Brain microvascular endothelial cell (primary cell): Measurements from ENCODE around the gene DPYSL3.

Experiments
- DNase-seq: peaks from one replicate; pipeline ENCODE4 v3.0.0-alpha.2; 2020
- H3K27ac ChIP-seq: fragments of 250-450 bp; sonication (Bioruptor Pico); 2 replicates; pipeline ENCODE4 v1.5.1; 2020; ENCODE audit warnings: mild to moderate bottlenecking, moderate library complexity
- H3K27me3 ChIP-seq: fragments of 250-450 bp; sonication (Bioruptor Pico); replicated peaks from 2 replicates; pipeline ENCODE4 v1.5.1; 2020; ENCODE audit warnings: mild to moderate bottlenecking
- H3K36me3 ChIP-seq: fragments of 250-450 bp; sonication (Bioruptor Pico); replicated peaks from 2 replicates; pipeline ENCODE4 v1.5.1; 2020; ENCODE audit warnings: mild to moderate bottlenecking
- H3K4me3 ChIP-seq: 2 replicates; pipeline ENCODE4 v1.5.1; 2011; ENCODE audit warnings: low read depth, mild to moderate bottlenecking, control low read depth, low read length, moderate library complexity
- in situ Hi-C: cut with HindIII; loops from 2 replicates; pipeline ENCODE4 v1.10.0; 2017; ENCODE audit warnings: low sequenced_read_pairs, low pct_ligation_motif_present
- TF ChIP-seq, protein P1 (sequence below): IDR thresholded peaks from 2 replicates; pipeline ENCODE4 v1.5.1; 2011; ENCODE audit warnings: low read depth, mild to moderate bottlenecking, moderate library complexity, low read length, control low read depth, inconsistent platforms; ENCODE audit errors: missing control alignments

Gene DPYSL3

DNA sequence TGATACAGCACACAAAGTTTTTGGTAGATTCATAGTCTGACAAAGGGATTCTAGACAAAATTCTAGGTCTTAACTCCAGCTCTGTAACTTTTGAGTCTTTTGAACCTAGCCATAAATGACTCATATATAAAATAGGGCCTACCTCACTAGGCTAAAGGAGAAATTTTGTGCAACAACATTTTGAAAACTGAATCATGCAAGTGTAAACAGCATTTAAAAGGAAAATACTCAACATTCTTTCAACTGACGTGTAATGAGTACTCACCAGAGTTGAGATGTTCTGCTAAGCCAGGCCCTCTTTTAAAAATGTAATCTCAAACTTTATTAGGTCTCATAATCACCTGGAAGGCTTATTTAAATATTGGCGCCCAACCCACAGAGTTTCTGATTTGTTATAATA lies 161.8 kb downstream of the DPYSL3 start:
- Histone ChIP-seq H3K36me3 (no peaks in the 10 kb centered on the region), H3K27ac (no peak overlapping the region), H3K27me3 (no peaks in the 10 kb centered on the region), H3K4me3 (no peak overlapping the region)
- no peak for DNase-seq
- in situ Hi-C loops: no loop called here
- TF ChIP-seq, protein P1, sequence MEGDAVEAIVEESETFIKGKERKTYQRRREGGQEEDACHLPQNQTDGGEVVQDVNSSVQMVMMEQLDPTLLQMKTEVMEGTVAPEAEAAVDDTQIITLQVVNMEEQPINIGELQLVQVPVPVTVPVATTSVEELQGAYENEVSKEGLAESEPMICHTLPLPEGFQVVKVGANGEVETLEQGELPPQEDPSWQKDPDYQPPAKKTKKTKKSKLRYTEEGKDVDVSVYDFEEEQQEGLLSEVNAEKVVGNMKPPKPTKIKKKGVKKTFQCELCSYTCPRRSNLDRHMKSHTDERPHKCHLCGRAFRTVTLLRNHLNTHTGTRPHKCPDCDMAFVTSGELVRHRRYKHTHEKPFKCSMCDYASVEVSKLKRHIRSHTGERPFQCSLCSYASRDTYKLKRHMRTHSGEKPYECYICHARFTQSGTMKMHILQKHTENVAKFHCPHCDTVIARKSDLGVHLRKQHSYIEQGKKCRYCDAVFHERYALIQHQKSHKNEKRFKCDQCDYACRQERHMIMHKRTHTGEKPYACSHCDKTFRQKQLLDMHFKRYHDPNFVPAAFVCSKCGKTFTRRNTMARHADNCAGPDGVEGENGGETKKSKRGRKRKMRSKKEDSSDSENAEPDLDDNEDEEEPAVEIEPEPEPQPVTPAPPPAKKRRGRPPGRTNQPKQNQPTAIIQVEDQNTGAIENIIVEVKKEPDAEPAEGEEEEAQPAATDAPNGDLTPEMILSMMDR: no peak

GRCh38 chr5:147346006-147346561 lies 163.8 kb downstream of the DPYSL3 start:
- no peak overlapping the region for H3K27ac ChIP-seq
- H3K27me3 ChIP-seq: no peaks in the 10 kb centered on the region
- in situ Hi-C loops: no loop called here
- no peaks in the 10 kb centered on the region for H3K36me3 ChIP-seq
- TF ChIP-seq, protein P1: peak; percentile 38
- no peak overlapping the region for H3K4me3 ChIP-seq
- no peak for DNase-seq

DNA sequence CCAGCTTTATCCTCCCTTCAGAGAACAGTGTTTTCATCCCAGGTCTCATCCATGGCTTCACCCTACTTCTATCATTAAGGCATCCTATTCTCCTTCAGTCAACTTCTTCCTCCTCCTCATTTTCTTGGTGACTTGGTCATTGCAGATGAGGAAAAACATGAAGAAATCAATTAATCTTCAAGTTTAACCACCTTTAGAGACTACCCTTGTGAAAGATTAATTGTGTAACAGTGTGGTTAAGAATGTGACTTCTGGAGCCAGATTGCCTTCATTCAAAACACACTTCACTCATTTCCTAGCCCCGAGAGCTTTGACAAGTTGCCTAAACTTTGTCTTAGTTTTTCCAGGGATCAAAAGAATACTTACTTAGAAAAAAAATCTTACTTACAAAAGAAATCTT lies 165.0 kb downstream of the DPYSL3 start:
- TF ChIP-seq, protein P1: no peak
- H3K36me3 ChIP-seq: no peaks in the 10 kb centered on the region
- H3K27ac ChIP-seq: no peak overlapping the region
- DNase-seq: no peak
- H3K4me3 ChIP-seq: no peak overlapping the region
- no peaks in the 10 kb centered on the region for H3K27me3 ChIP-seq
- in situ Hi-C loops: no loop called here

DNA sequence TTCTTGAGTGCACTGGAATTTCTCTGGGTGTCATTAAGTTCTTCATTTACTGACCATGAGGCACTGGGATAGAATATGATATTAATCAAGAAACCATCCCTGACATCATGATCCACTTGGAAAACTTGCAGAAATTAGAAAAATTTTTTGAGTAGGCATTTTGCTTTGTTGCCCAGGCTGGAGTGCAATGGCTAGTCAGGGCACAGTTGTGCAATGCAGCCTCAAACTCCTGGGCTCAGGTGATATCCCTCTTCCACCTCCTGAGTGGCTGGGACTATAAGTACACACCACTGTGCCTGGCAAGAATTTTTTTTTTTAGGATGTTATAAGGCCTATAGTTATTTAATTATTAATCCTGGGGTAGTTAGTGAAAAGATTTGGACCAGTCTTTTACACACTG lies 168.5 kb downstream of the DPYSL3 start:
- Histone ChIP-seq H3K4me3 (no peak overlapping the region), H3K27ac (no peak overlapping the region), H3K36me3 (no peaks in the 10 kb centered on the region), H3K27me3 (no peaks in the 10 kb centered on the region)
- TF ChIP-seq, protein P1: no peak
- in situ Hi-C loops: no loop called here
- DNase-seq: no peak

- H3K36me3 ChIP-seq: no peaks in the 10 kb centered on the region
- TF ChIP-seq, protein P1: no peak
- no peak overlapping the region for H3K27ac ChIP-seq
- H3K27me3 ChIP-seq: no peaks in the 10 kb centered on the region
- no peak for DNase-seq
- in situ Hi-C loops: no loop called here
- H3K4me3 ChIP-seq: no peak overlapping the region
Measured at GRCh38 chr5:147340941-147341340, 168.9 kb downstream of the DPYSL3 start.
